Mesendoderm (in vitro differentiated cells): Measurements from ENCODE around the gene MLC1.
A peak's percentile ranks its signal among the peaks of the same experiment; 100 is the strongest.

Experiments used
- DNase-seq: peaks from one replicate; pipeline ENCODE4 v3.0.0; 2013
- H2AK5ac ChIP-seq: 2 replicates; pipeline ENCODE4 v1.6.1; 2013; ENCODE audit warnings: low read length, inconsistent platforms
- H2BK120ac ChIP-seq: 2 replicates; pipeline ENCODE4 v1.6.1; 2013; ENCODE audit warnings: low read depth, mild to moderate bottlenecking, low read length, moderate library complexity, mixed read lengths
- H2BK15ac ChIP-seq: replicated peaks from 2 replicates; pipeline ENCODE4 v1.6.1; 2013; ENCODE audit warnings: low read depth, mild to moderate bottlenecking, moderate library complexity
- H2BK5ac ChIP-seq: 2 replicates; pipeline ENCODE4 v1.6.1; 2013; ENCODE audit warnings: low read length, inconsistent platforms
- H3K18ac ChIP-seq: 2 replicates; pipeline ENCODE4 v1.6.1; 2013; ENCODE audit warnings: mild to moderate bottlenecking, low read length, mixed read lengths
- H3K23ac ChIP-seq: one replicate; pipeline ENCODE4 v1.6.1; 2013; ENCODE audit warnings: low read length
- H3K27ac ChIP-seq: 2 replicates; pipeline ENCODE4 v1.5.1; 2013; ENCODE audit warnings: low read depth, mild to moderate bottlenecking, inconsistent platforms, low read length, moderate library complexity
- H3K27me3 ChIP-seq: 2 replicates; pipeline ENCODE4 v1.6.1; 2013; ENCODE audit warnings: low read length, control low read depth, mild to moderate bottlenecking, inconsistent platforms; ENCODE audit not compliant: insufficient read depth, poor library complexity
- H3K36me3 ChIP-seq: 2 replicates; pipeline ENCODE4 v1.6.1; 2013; ENCODE audit warnings: low read length, inconsistent platforms; ENCODE audit not compliant: control insufficient read depth, insufficient read depth
- H3K4ac ChIP-seq: one replicate; pipeline ENCODE4 v1.6.1; 2013; ENCODE audit warnings: low read depth, mild to moderate bottlenecking, low read length, moderate library complexity
- H3K4me1 ChIP-seq: 2 replicates; pipeline ENCODE4 v1.6.1; 2013; ENCODE audit warnings: low read depth, low read length, inconsistent platforms; ENCODE audit not compliant: control insufficient read depth
- H3K4me2 ChIP-seq: 2 replicates; pipeline ENCODE4 v1.6.1; 2013; ENCODE audit warnings: low read length
- H3K4me3 ChIP-seq: 2 replicates; pipeline ENCODE4 v1.5.1; 2013; ENCODE audit warnings: mild to moderate bottlenecking, low read length
- H3K56ac ChIP-seq: one replicate; pipeline ENCODE4 v1.6.1; 2013; ENCODE audit warnings: low read length
- H3K79me1 ChIP-seq: 2 replicates; pipeline ENCODE4 v1.6.1; 2013; ENCODE audit warnings: low read length, inconsistent platforms
- H3K79me2 ChIP-seq: 2 replicates; pipeline ENCODE4 v1.6.1; 2013; ENCODE audit warnings: mild to moderate bottlenecking, low read length; ENCODE audit not compliant: control insufficient read depth, insufficient read depth
- H3K9ac ChIP-seq: 2 replicates; pipeline ENCODE4 v1.6.1; 2013; ENCODE audit warnings: low read length, inconsistent platforms
- H4K5ac ChIP-seq: one replicate; pipeline ENCODE4 v1.6.1; 2013; ENCODE audit warnings: low read length
- H4K8ac ChIP-seq: one replicate; pipeline ENCODE4 v1.6.1; 2013; ENCODE audit warnings: low read depth, mild to moderate bottlenecking, control low read depth, low read length, moderate library complexity
- WGBS: extraction: QIAGEN DNeasy Blood & Tissue Kit; methylation state at CpG from one replicate; pipeline ENCODE4 v1.1.7; 2013; ENCODE audit warnings: low lambda C conversion rate, missing lambda C conversion rate; ENCODE audit not compliant: insufficient coverage; ENCODE audit errors: extremely low coverage; 5-methylcytosine and 5-hydroxymethylcytosine counted together

The MLC1 gene

GRCh38 chr22:50074551-50075530, 10.4 kb downstream of the MLC1 start:
- Histone ChIP-seq H3K4me2 (no peak overlapping the region), H3K9ac (no peak overlapping the region), H2BK120ac (no peak overlapping the region), H2AK5ac (no peak overlapping the region), H3K56ac (no peak overlapping the region), H2BK15ac (no peak overlapping the region), H3K23ac (no peak overlapping the region), H3K36me3 (no peaks in the 10 kb centered on the region), H3K27me3 (no peaks in the 10 kb centered on the region), H3K4me1 (no peaks in the 10 kb centered on the region), H3K4me3 (no peak overlapping the region), H3K79me1 (no peaks in the 10 kb centered on the region), H2BK5ac (no peak overlapping the region), H3K18ac (no peak overlapping the region), H4K8ac (no peak overlapping the region), H3K4ac (no peak overlapping the region), H3K27ac (no peak overlapping the region), H4K5ac (no peak overlapping the region), H3K79me2 (no peaks in the 10 kb centered on the region)
- no CpG with 5 or more reads among the region's 32 CpGs for WGBS
- DNase-seq = peak; percentile 74

GRCh38 chr22:50074056-50074455, 11.2 kb downstream of the MLC1 start:
- H3K36me3 ChIP-seq = no peaks in the 10 kb centered on the region

GRCh38 chr22:50072714-50073538, 12.3 kb downstream of the MLC1 start:
- Histone ChIP-seq H3K4me2 (no peak overlapping the region), H3K27me3 (no peaks in the 10 kb centered on the region), H3K79me1 (no peaks in the 10 kb centered on the region), H2BK120ac (no peak overlapping the region), H3K23ac (no peak overlapping the region), H2AK5ac (no peak overlapping the region), H3K27ac (no peak overlapping the region), H3K9ac (no peak overlapping the region), H3K56ac (no peak overlapping the region), H3K4me1 (no peaks in the 10 kb centered on the region), H2BK5ac (no peak overlapping the region), H3K18ac (no peak overlapping the region), H2BK15ac (no peak overlapping the region), H3K79me2 (no peaks in the 10 kb centered on the region), H4K8ac (no peak overlapping the region), H3K4ac (no peak overlapping the region), H3K4me3 (no peak overlapping the region), H4K5ac (no peak overlapping the region), H3K36me3 (no peaks in the 10 kb centered on the region)
- no peak for DNase-seq
- no CpG with 5 or more reads among the region's 28 CpGs for WGBS

More at GRCh38 chr22:50074056-50074455, 11.2 kb downstream of the MLC1 start:
- no peaks in the 10 kb centered on the region for H3K4me1 ChIP-seq
- H2AK5ac ChIP-seq = no peak overlapping the region
- H3K4me3 ChIP-seq = no peak overlapping the region
- no peaks in the 10 kb centered on the region for H3K27me3 ChIP-seq
- no CpG with 5 or more reads among the region's 17 CpGs for WGBS
- H3K4me2 ChIP-seq = no peak overlapping the region
- peak; percentile 56 for DNase-seq
- H3K27ac ChIP-seq = no peak overlapping the region
- H2BK120ac ChIP-seq = no peak overlapping the region
- no peak overlapping the region for H3K9ac ChIP-seq
- H2BK15ac ChIP-seq = no peak overlapping the region
- H3K79me1 ChIP-seq = no peaks in the 10 kb centered on the region
- H3K18ac ChIP-seq = no peak overlapping the region
- no peak overlapping the region for H4K8ac ChIP-seq
- no peak overlapping the region for H2BK5ac ChIP-seq
- no peak overlapping the region for H3K4ac ChIP-seq
- H4K5ac ChIP-seq = no peak overlapping the region
- H3K23ac ChIP-seq = no peak overlapping the region
- no peaks in the 10 kb centered on the region for H3K79me2 ChIP-seq
- H3K56ac ChIP-seq = no peak overlapping the region

- DNase-seq = no peak
- Histone ChIP-seq H3K18ac (no peak overlapping the region), H2AK5ac (no peak overlapping the region), H3K36me3 (no peaks in the 10 kb centered on the region), H2BK5ac (no peak overlapping the region), H3K79me1 (no peaks in the 10 kb centered on the region), H3K4ac (no peak overlapping the region), H3K9ac (no peak overlapping the region), H4K8ac (no peak overlapping the region), H3K79me2 (no peaks in the 10 kb centered on the region), H4K5ac (no peak overlapping the region), H3K4me3 (no peak overlapping the region), H3K4me2 (no peak overlapping the region), H3K27ac (no peak overlapping the region), H3K56ac (no peak overlapping the region), H3K23ac (no peak overlapping the region), H2BK120ac (no peak overlapping the region), H2BK15ac (no peak overlapping the region), H3K27me3 (no peaks in the 10 kb centered on the region), H3K4me1 (no peaks in the 10 kb centered on the region)
- no CpG with 5 or more reads among the region's 9 CpGs for WGBS
Measured at GRCh38 chr22:50072167-50072555, 13.1 kb downstream of the MLC1 start.

- H2BK120ac ChIP-seq = no peak overlapping the region
- no peak overlapping the region for H2AK5ac ChIP-seq
- H3K4me2 ChIP-seq = no peak overlapping the region
- no peaks in the 10 kb centered on the region for H3K27me3 ChIP-seq
- no peak overlapping the region for H3K4me3 ChIP-seq
- no peak overlapping the region for H4K5ac ChIP-seq
- H3K4ac ChIP-seq = no peak overlapping the region
- no peaks in the 10 kb centered on the region for H3K79me2 ChIP-seq
- H3K56ac ChIP-seq = no peak overlapping the region
- no peak overlapping the region for H3K9ac ChIP-seq
- no peak overlapping the region for H2BK15ac ChIP-seq
- H3K79me1 ChIP-seq = no peaks in the 10 kb centered on the region
- DNase-seq = no peak
- H3K4me1 ChIP-seq = no peaks in the 10 kb centered on the region
- no peak overlapping the region for H2BK5ac ChIP-seq
- H3K18ac ChIP-seq = no peak overlapping the region
- no CpG with 5 or more reads among the region's 14 CpGs for WGBS
- no peak overlapping the region for H3K27ac ChIP-seq
- no peaks in the 10 kb centered on the region for H3K36me3 ChIP-seq
- H3K23ac ChIP-seq = no peak overlapping the region
- no peak overlapping the region for H4K8ac ChIP-seq
Measured at GRCh38 chr22:50071432-50072166, 13.6 kb downstream of the MLC1 start.
